GM19239 (cell line): ENCODE data around the gene PRKCE.
A peak's percentile ranks its signal among the peaks of the same experiment; 100 is the strongest.

Experiments used
- DNase-seq: peaks from one replicate; pipeline ENCODE4 v3.0.0; 2011; ENCODE audit warnings: low spot score; ENCODE audit not compliant: insufficient read length
- FAIRE-seq: peaks from 2 replicates; lab custom pipeline; 2011; peaks lifted over from hg19 to GRCh38; lab: Jason Lieb, UNC

The PRKCE gene

GRCh38 chr2:46073540-46074046, 422.1 kb downstream of the PRKCE start:
- DNase-seq (no peak), FAIRE-seq (no peak)

- FAIRE-seq (no peak), DNase-seq (no peak)
These were observed 423.0 kb downstream of the PRKCE start for GRCh38 chr2:46074501-46074900.

GRCh38 chr2:46075848-46076247, 424.4 kb downstream of the PRKCE start:
- DNase-seq (no peak), FAIRE-seq (no peak)

GRCh38 chr2:46076251-46076650, 424.8 kb downstream of the PRKCE start:
- DNase-seq (no peak), FAIRE-seq (no peak)

GRCh38 chr2:46076875-46077274, 425.4 kb downstream of the PRKCE start:
- DNase-seq, result no peak
- no peak for FAIRE-seq

- DNase-seq (no peak), FAIRE-seq (no peak)
These were observed 426.1 kb downstream of the PRKCE start for GRCh38 chr2:46077522-46078107.

GRCh38 chr2:46079985-46080560, 428.6 kb downstream of the PRKCE start:
- DNase-seq (peak; percentile 20), FAIRE-seq (peak; percentile 54)

- DNase-seq (no peak), FAIRE-seq (no peak)
These were observed 431.3 kb downstream of the PRKCE start for GRCh38 chr2:46082531-46083485.

GRCh38 chr2:46086578-46087070, 435.1 kb downstream of the PRKCE start:
- FAIRE-seq, result no peak
- DNase-seq, result no peak

- FAIRE-seq (no peak), DNase-seq (no peak)
These were observed 436.0 kb downstream of the PRKCE start for GRCh38 chr2:46087492-46087891.

- no peak for FAIRE-seq
- DNase-seq, result no peak
These were observed 439.5 kb downstream of the PRKCE start for GRCh38 chr2:46091004-46091403.

- FAIRE-seq (no peak), DNase-seq (no peak)
These were observed 440.6 kb downstream of the PRKCE start for GRCh38 chr2:46091961-46092667.

GRCh38 chr2:46094689-46095088, 443.2 kb downstream of the PRKCE start:
- FAIRE-seq (no peak), DNase-seq (no peak)

GRCh38 chr2:46095830-46096229, 444.4 kb downstream of the PRKCE start:
- no peak for FAIRE-seq
- DNase-seq, result no peak

- FAIRE-seq (no peak), DNase-seq (no peak)
These were observed 444.8 kb downstream of the PRKCE start for GRCh38 chr2:46096260-46096659.

GRCh38 chr2:46097714-46098480, 446.4 kb downstream of the PRKCE start:
- FAIRE-seq (no peak), DNase-seq (no peak)

GRCh38 chr2:46098621-46099062, 447.2 kb downstream of the PRKCE start:
- DNase-seq, result no peak
- FAIRE-seq, result no peak

GRCh38 chr2:46101557-46102220, 450.2 kb downstream of the PRKCE start:
- DNase-seq (no peak), FAIRE-seq (no peak)

- FAIRE-seq (no peak), DNase-seq (no peak)
These were observed 455.2 kb downstream of the PRKCE start for GRCh38 chr2:46106690-46107089.
